ENCODE measurements around the gene TMEM214. TPM values are rescaled to one million over a fixed set of nuclear protein-coding genes. Genes with fewer than 3 reads are reported as not detected.

Gene TMEM214
- total and polyA plus RNA-seq, 4 experiments from 2014 or later: 25.6 to 99.8 (median 65.9) TPM

DNA sequence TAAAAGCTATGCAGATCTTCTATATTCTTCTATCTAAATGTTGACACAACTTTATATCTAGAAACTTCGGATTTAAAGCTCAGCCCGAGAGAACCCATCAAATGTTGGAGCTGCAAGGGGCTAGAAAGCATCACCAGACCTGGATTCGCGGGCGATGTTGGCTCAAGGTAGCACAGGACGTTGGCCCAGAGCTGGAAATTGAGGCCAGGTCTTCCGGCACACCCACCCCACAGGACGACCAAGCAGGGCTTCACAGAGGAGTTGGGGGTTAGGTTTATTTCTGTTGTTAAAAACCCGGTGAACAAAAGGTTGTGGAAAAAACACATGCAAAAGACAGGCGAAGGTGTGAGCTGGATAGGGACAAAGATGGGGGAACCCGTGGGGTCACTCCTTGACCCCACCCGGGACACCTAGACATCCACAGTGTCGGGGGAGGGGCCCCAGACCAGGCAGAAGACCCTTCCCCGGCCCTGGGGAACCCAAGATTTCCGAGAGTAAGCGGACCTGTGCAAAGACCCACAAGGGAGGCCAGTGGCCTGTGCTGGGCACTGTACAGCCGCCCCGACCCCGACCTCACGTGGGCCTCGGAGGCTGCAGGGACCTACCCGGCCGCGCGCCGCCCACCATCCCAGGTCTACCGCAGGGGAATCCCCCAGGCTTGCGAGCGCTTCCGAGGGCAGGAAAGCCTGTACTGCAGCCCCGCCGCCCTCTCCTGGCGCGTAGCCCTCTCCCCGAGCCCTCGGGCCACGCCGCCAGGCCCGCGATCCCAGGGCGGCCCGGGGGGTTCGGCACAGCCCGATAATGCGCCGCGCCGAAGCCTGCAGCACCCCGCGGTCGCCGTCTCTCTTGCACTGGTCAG lies 16.9 kb downstream of the TMEM214 start:
- Mint-ChIP-seq H3K27me3 (peaks cover 6 to 13% of the 10 kb centered on the region in 2 donors), H3K27ac (peak overlapping the region; percentile 98 to 100 (median 100)), H3K36me3 (peaks cover 0 to 27% of the 10 kb centered on the region in 2 donors), H3K4me1 (peaks cover 14 to 28% (median 20%) of the 10 kb centered on the region in 4 donors), H3K4me3 (peak overlapping the region; percentile 93 to 100 (median 99)), H3K9me3 (peaks cover 0 to 14% (median 7%) of the 10 kb centered on the region in 8 donors)
- peaks cover 14% of the 10 kb centered on the region for H3K4me1 ChIP-seq (ENCODE audit: insufficient read depth, low read length)
- peak; percentile 56 to 76 (median 57) for DNase-seq
- no peaks in the 10 kb centered on the region for H3K9me3 ChIP-seq (ENCODE audit: control insufficient read depth in 1 of 2, low read length in 2 of 2)
- intact Hi-C loops (cut with micrococcal nuclease): loop anchor here (1.0 kb wide), 3 partner anchors 17 to 85 kb away; partner anchors contain the start of genes KHK, PREB and TMEM214
- H3K27ac ChIP-seq (ENCODE audit: low read depth, low read length): peak overlapping the region; percentile 78
- H3K36me3 ChIP-seq (ENCODE audit: insufficient read depth, low read length): no peaks in the 10 kb centered on the region
- ChIA-PET CTCF (ENCODE audit: partially characterized antibody) (interaction anchor here (0.7 to 2.9 kb wide), 11 partner anchors 10 to 86 kb away, joined by 3 to 14 read pairs (median 4); partner anchors contain the start of genes OST4 and TMEM214), POLR2A (ENCODE audit: partially characterized antibody) (interaction anchor here (0.6 to 13.9 kb wide), 13 partner anchors 10 to 1171 kb away, joined by 3 to 402 read pairs (median 8); partner anchors contain the start of genes ABHD1, ASXL2, EMILIN1 and KHK)
- H3K27me3 ChIP-seq (ENCODE audit: insufficient read depth, low read length): no peaks in the 10 kb centered on the region
- peak overlapping the region; percentile 89 to 93 for H3K4me3 ChIP-seq (ENCODE audit: low read length in 2 of 2)

DNA sequence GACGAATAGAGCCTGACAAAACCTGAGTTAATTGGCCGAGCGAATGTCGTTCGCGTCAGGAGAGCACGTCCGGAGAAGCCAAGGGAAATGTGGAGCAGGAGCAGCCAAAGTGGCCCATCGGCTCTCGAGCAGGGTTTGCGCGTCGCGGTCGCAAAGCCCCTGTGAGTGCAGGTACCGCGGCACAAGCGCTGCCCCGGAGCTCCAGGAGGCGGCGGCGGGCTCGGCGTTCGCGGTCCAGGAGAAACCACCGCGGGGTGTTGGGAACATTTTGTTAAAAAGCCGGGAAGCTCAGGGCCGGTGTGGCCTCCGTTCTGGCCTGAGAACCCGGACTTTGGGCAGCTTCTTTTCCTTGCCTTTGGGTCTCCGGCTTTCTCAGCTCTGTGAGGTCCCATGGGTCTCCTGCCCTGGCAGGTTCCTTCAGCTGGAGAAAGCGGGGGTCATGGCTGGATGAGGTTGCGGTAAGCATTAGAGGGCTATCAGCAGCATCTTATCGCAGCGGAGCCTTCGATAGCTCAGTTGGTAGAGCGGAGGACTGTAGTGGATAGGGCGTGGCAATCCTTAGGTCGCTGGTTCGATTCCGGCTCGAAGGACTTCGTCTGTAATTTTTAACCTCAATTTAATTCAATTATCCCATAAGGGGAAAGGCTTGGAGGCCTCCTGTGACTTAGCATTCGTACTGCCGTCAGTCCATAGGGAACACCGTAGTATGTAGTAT lies 17.7 kb downstream of the TMEM214 start:
- H3K36me3 ChIP-seq (ENCODE audit: insufficient read depth, low read length): peaks cover 5% of the 10 kb centered on the region
- no peaks in the 10 kb centered on the region for H3K9me3 ChIP-seq (ENCODE audit: control insufficient read depth in 1 of 2, low read length in 2 of 2)
- H3K27me3 ChIP-seq (ENCODE audit: insufficient read depth, low read length): no peaks in the 10 kb centered on the region
- peak overlapping the region; percentile 98 to 100 (median 100) for H3K27ac Mint-ChIP-seq
- peaks cover 5 to 35% of the 10 kb centered on the region in 2 donors for H3K36me3 Mint-ChIP-seq
- H3K4me1 Mint-ChIP-seq: peaks cover 14 to 28% (median 20%) of the 10 kb centered on the region in 4 donors
- H3K4me1 ChIP-seq (ENCODE audit: insufficient read depth, low read length): peaks cover 14% of the 10 kb centered on the region
- POLR2A ChIA-PET (ENCODE audit: partially characterized antibody): interaction anchor here (0.6 to 13.9 kb wide), 16 partner anchors 11 to 1172 kb away, joined by 3 to 402 read pairs (median 8); partner anchors contain the start of genes ABHD1, ASXL2, ATRAID and EMILIN1
- peak; percentile 93 to 94 (median 93) for DNase-seq
- peak overlapping the region; percentile 93 to 100 (median 99) for H3K4me3 Mint-ChIP-seq
- peaks cover 0 to 14% (median 7%) of the 10 kb centered on the region in 8 donors for H3K9me3 Mint-ChIP-seq
- CTCF ChIA-PET (ENCODE audit: partially characterized antibody): interaction anchor here (1.0 to 2.9 kb wide), 12 partner anchors 11 to 87 kb away, joined by 3 to 14 read pairs (median 4); partner anchors contain the start of genes OST4 and TMEM214
- peaks cover 6 to 13% of the 10 kb centered on the region in 2 donors for H3K27me3 Mint-ChIP-seq
- intact Hi-C loops (cut with micrococcal nuclease): loop anchor here (1.0 kb wide), 3 partner anchors 18 to 84 kb away; partner anchors contain the start of genes KHK, PREB and TMEM214
- peak overlapping the region; percentile 78 for H3K27ac ChIP-seq (ENCODE audit: low read depth, low read length)
- peak overlapping the region; percentile 89 to 93 for H3K4me3 ChIP-seq (ENCODE audit: low read length in 2 of 2)

DNA sequence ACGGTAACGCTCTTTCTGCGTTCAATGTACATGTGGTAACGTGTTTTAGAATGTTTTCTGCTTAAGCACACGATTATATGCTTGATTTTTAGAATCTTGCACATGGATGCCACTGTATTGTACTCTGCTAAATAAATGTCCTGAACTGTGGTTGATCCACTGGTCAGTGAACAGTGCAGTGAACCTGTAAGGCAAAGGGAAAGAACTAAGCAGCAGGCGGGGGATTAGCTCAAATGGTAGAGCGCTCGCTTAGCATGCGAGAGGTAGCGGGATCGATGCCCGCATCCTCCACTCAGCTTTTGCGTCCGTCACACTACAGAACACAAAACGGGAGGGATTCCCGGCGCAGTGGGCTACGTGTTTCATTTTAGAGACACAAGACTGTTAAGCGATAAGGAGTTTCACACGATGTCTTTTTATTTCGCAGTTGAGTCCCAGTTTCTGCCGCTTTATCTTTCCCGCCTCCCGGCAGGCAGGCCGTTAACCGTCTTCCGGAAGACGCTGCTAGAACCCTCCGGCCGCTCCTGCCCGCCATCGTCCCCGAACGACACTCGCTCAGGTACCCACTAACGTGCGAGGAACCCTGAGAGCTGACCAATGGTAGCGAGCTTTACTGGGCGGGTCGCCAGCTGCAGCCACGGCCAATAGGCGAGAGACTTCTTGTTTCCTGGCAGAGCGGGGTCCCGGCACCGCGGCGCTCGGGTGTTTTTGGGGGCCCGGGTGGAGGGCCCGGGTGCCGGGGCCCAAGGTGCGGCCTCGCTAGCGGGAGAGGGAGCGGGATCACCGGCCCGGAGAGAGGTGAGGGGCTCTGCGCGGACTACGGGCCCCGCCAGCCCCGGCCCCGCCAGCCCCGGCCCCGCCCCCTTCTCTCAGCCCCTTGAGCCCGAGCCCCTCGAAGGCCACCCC lies 18.5 kb downstream of the TMEM214 start, which contains the start of gene AGBL5:
AGBL5 (plus strand) TSS at position 673 of the 906 bp plus-strand sequence. CDS start 1,291 bp downstream, outside the sequence.
- H3K36me3 Mint-ChIP-seq: peaks cover 9 to 41% of the 10 kb centered on the region in 2 donors
- H3K4me1 Mint-ChIP-seq: peaks cover 14 to 28% (median 20%) of the 10 kb centered on the region in 4 donors
- no peaks in the 10 kb centered on the region for H3K9me3 ChIP-seq (ENCODE audit: control insufficient read depth in 1 of 2, low read length in 2 of 2)
- DNase-seq: peak; percentile 95 to 98 (median 96)
- H3K36me3 ChIP-seq (ENCODE audit: insufficient read depth, low read length): peaks cover 10% of the 10 kb centered on the region
- intact Hi-C loops (cut with micrococcal nuclease): loop anchor here (1.0 kb wide), 5 partner anchors 19 to 83 kb away; partner anchors contain the start of genes KHK, OST4, PREB and TMEM214
- ChIA-PET POLR2A (ENCODE audit: partially characterized antibody) (interaction anchor here (0.9 to 13.9 kb wide), 19 partner anchors 8 to 1173 kb away, joined by 3 to 402 read pairs (median 7); partner anchors contain the start of genes ABHD1, ASXL2, ATRAID and EMILIN1), CTCF (ENCODE audit: partially characterized antibody) (interaction anchor here (1.0 to 2.9 kb wide), 14 partner anchors 12 to 89 kb away, joined by 3 to 14 read pairs (median 4); partner anchors contain the start of genes OST4 and TMEM214)
- peaks cover 0 to 14% (median 7%) of the 10 kb centered on the region in 8 donors for H3K9me3 Mint-ChIP-seq
- H3K4me3 ChIP-seq (ENCODE audit: low read length in 2 of 2): peak within 1 kb of the TSS; percentile 89 to 93
- H3K27ac ChIP-seq (ENCODE audit: low read depth, low read length): peak within 1 kb of the TSS; percentile 78
- H3K4me3 Mint-ChIP-seq: peak within 1 kb of the TSS; percentile 93 to 100 (median 99)
- H3K4me1 ChIP-seq (ENCODE audit: insufficient read depth, low read length): peaks cover 14% of the 10 kb centered on the region
- H3K27ac Mint-ChIP-seq: peak within 1 kb of the TSS; percentile 98 to 100 (median 100)
- H3K27me3 Mint-ChIP-seq: peaks cover 6 to 13% of the 10 kb centered on the region in 2 donors
- no peaks in the 10 kb centered on the region for H3K27me3 ChIP-seq (ENCODE audit: insufficient read depth, low read length)

DNA sequence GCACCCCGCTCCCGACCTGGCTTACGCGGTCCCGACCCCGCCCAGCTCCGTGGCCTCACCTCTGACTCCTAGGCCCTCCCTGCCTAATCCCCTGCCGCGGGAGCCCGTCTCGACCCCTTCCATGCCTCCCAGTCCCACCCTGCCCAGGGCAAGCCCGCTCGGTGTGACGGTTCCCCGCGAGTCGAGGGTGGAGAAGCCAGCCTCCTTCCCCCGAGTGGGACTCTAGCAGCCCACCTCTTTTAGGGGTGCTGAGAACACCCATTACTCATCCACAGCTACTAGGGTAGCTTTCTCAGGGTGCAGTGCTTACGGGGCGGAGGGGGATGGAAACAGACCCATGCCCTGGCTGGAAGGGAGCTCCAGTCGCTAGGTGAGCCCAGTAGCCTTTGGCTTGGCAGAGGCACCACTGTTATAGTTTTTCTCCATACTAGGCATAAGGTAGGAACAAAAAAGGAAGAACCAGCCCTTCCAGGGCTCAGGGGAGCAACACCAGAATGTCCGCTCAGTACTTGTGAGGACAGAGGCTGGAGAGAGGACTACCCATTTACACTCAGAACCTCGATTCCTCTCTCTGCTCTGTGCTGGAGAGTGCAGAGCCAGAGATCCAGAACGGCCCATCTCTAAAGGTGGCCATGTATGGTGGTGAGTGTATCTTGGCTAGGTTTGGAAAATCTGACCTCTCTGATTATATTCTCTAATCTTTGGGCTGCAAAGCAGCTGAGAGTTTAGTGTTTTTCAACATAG lies 19.3 kb downstream of the TMEM214 start:
- peak in 1 of 5 donors; percentile 69 for DNase-seq
- CTCF ChIA-PET (ENCODE audit: partially characterized antibody): interaction anchor here (1.0 to 2.9 kb wide), 9 partner anchors 11 to 90 kb away, joined by 3 to 14 read pairs (median 4); partner anchors contain the start of gene OST4
- peak overlapping the region; percentile 78 for H3K27ac ChIP-seq (ENCODE audit: low read depth, low read length)
- Mint-ChIP-seq H3K4me1 (peaks cover 14 to 28% (median 20%) of the 10 kb centered on the region in 4 donors), H3K9me3 (peaks cover 0 to 14% (median 7%) of the 10 kb centered on the region in 8 donors), H3K4me3 (peak overlapping the region; percentile 85 to 96 (median 89)), H3K27ac (peak overlapping the region; percentile 85 to 100 (median 92)), H3K27me3 (peaks cover 6 to 13% of the 10 kb centered on the region in 2 donors), H3K36me3 (peaks cover 12 to 43% of the 10 kb centered on the region in 2 donors)
- intact Hi-C loops (cut with micrococcal nuclease): loop anchor here (1.0 kb wide), 2 partner anchors 19 to 29 kb away; partner anchors contain the start of gene OST4
- no peaks in the 10 kb centered on the region for H3K27me3 ChIP-seq (ENCODE audit: insufficient read depth, low read length)
- no peaks in the 10 kb centered on the region for H3K9me3 ChIP-seq (ENCODE audit: control insufficient read depth in 1 of 2, low read length in 2 of 2)
- POLR2A ChIA-PET (ENCODE audit: partially characterized antibody): interaction anchor here (0.9 to 13.9 kb wide), 13 partner anchors 9 to 376 kb away, joined by 3 to 402 read pairs (median 10); partner anchors contain the start of genes ABHD1, ATRAID, EMILIN1 and KHK
- H3K4me3 ChIP-seq (ENCODE audit: low read length in 2 of 2): peak overlapping the region; percentile 57 to 89
- peaks cover 14% of the 10 kb centered on the region for H3K4me1 ChIP-seq (ENCODE audit: insufficient read depth, low read length)
- H3K36me3 ChIP-seq (ENCODE audit: insufficient read depth, low read length): peaks cover 10% of the 10 kb centered on the region

DNA sequence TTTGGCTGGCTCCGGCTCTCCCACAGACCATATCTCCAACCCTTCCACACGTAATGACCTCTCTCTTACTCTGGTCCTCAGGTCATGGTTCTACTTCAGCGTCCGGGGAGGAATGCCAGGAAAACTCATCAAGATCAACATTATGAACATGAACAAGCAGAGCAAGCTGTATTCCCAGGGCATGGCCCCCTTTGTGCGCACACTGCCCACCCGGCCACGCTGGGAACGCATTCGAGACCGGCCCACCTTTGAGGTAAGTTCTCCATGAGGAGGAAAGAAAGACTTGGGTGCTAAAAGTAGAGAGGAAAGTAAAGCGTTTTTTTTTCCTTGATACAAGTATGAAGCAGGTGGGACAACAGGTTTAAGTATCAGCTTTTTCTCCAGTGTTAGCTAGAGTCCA lies 20.6 kb downstream of the TMEM214 start:
- Mint-ChIP-seq H3K4me1 (peaks cover 13 to 28% (median 19%) of the 10 kb centered on the region in 4 donors), H3K27me3 (peaks cover 6 to 13% of the 10 kb centered on the region in 2 donors), H3K36me3 (peaks cover 12 to 45% of the 10 kb centered on the region in 2 donors), H3K27ac (peak overlapping the region in 4 of 7 donors; percentile 1 to 91 (median 26)), H3K9me3 (peaks cover 0 to 14% (median 7%) of the 10 kb centered on the region in 8 donors), H3K4me3 (peak overlapping the region in 7 of 8 donors; percentile 5 to 96 (median 68))
- ChIA-PET POLR2A (ENCODE audit: partially characterized antibody) (interaction anchor here (1.2 to 13.9 kb wide), 4 partner anchors 8 to 32 kb away, joined by 4 to 402 read pairs (median 30); partner anchors contain the start of genes EMILIN1 and OST4), CTCF (ENCODE audit: partially characterized antibody) (interaction anchor here (1.0 to 1.8 kb wide), 5 partner anchors 9 to 118 kb away, joined by 3 to 4 read pairs (median 3); no protein-coding TSS in a partner anchor)
- no peak for DNase-seq
- intact Hi-C loops (cut with micrococcal nuclease): no loop called here
- H3K4me1 ChIP-seq (ENCODE audit: insufficient read depth, low read length): peaks cover 14% of the 10 kb centered on the region
- no peak overlapping the region for H3K27ac ChIP-seq (ENCODE audit: low read depth, low read length)
- no peaks in the 10 kb centered on the region for H3K9me3 ChIP-seq (ENCODE audit: control insufficient read depth in 1 of 2, low read length in 2 of 2)
- no peak overlapping the region for H3K4me3 ChIP-seq (ENCODE audit: low read length in 2 of 2)
- peaks cover 10% of the 10 kb centered on the region for H3K36me3 ChIP-seq (ENCODE audit: insufficient read depth, low read length)
- no peaks in the 10 kb centered on the region for H3K27me3 ChIP-seq (ENCODE audit: insufficient read depth, low read length)
